GM12878 (cell line): ENCODE results near the gene CWC25. TPM values are rescaled to one million over a fixed set of nuclear protein-coding genes. Genes with fewer than 3 reads are reported as not detected.
A peak's percentile ranks its signal among the peaks of the same experiment; 100 is the strongest.

Source experiments
- ATAC-seq: fragments of 200-7000 bp; cut with Tn5 transposase; 3 replicates; pipeline ENCODE4 v1.9.1; 2020; ENCODE audit warnings: mild to moderate bottlenecking, moderate library complexity
- BruUV-seq: library from RNA; stranded (reverse); fragments of 400-500 nt; replicated peaks from 2 replicates; lab custom pipeline; 2021; lab: Mats Ljungman, UMichigan
- CTCF ChIA-PET: fragments of 300-600 bp; sonication (Branson Sonifier 250); formaldehyde crosslinking; extraction: SDS; loops from one replicate; lab custom pipeline; 2021; ENCODE audit warnings: inconsistent platforms; lab: Yijun Ruan, JAX
- POLR2A ChIA-PET: fragments of 350-600 bp; formaldehyde crosslinking; extraction: SDS; loops from one replicate; lab custom pipeline; 2021; ENCODE audit warnings: inconsistent platforms; lab: Charles Lee
- RAD21 ChIA-PET: fragments of 300-600 bp; sonication (Branson Sonifier 250); formaldehyde crosslinking; loops from one replicate; lab custom pipeline; 2023; ENCODE audit warnings: antibody characterized with exemption; ENCODE audit not compliant: unreplicated experiment; lab: Charles Lee
- SMC1A ChIA-PET: fragments of 300-600 bp; sonication (Branson Sonifier 250); formaldehyde crosslinking; loops from one replicate; lab custom pipeline; 2023; ENCODE audit not compliant: unreplicated experiment, uncharacterized antibody; lab: Charles Lee
- DNase-seq: peaks from one replicate; pipeline ENCODE4 v3.0.0-alpha.2; 2011; ENCODE audit warnings: low read depth, low spot score
- FAIRE-seq: peaks from 3 replicates; lab custom pipeline; 2011; peaks lifted over from hg19 to GRCh38; lab: Jason Lieb, UNC
- H2AFZ ChIP-seq: 2 replicates; pipeline ENCODE4 v1.6.0; 2011; ENCODE audit warnings: low read depth, low read length, control low read depth; ENCODE audit not compliant: control insufficient read depth
- H3K27ac ChIP-seq: 2 replicates; pipeline ENCODE4 v1.5.1; 2011; ENCODE audit warnings: control low read depth; ENCODE audit not compliant: control insufficient read depth, insufficient read depth
- H3K27me3 ChIP-seq, 2 experiments: replicated peaks in 1 of 2; 2 replicates each; pipeline versions ENCODE4 v1.6.0 to v1.6.1; 2011; ENCODE audit warnings: low read length in 1 of 2; ENCODE audit not compliant: control insufficient read depth in 2 of 2, insufficient read depth in 2 of 2
- H3K36me3 ChIP-seq, 2 experiments: 2 replicates each; pipeline ENCODE4 v1.5.1; 2011; ENCODE audit warnings: low read length in 1 of 2; ENCODE audit not compliant: control insufficient read depth in 2 of 2, insufficient read depth in 2 of 2
- H3K4me1 ChIP-seq: 2 replicates; pipeline ENCODE4 v1.6.1; 2011; ENCODE audit warnings: mild to moderate bottlenecking, low read length, moderate library complexity, mixed read lengths; ENCODE audit not compliant: control insufficient read depth, insufficient read depth
- H3K4me2 ChIP-seq: 2 replicates; pipeline ENCODE4 v1.6.0; 2011; ENCODE audit warnings: control low read depth; ENCODE audit not compliant: control insufficient read depth, insufficient read depth
- H3K4me3 ChIP-seq: fragments of 200-600 bp; sonication (generic); 2 replicates; pipeline ENCODE4 v1.5.1; 2016
- H3K79me2 ChIP-seq: 2 replicates; pipeline ENCODE4 v1.6.0; 2011; ENCODE audit warnings: low read length; ENCODE audit not compliant: control insufficient read depth, insufficient read depth
- H3K9ac ChIP-seq: 2 replicates; pipeline ENCODE4 v1.8.0; 2011; ENCODE audit warnings: low read length, control low read depth, mixed read lengths; ENCODE audit not compliant: control insufficient read depth, insufficient read depth
- H3K9me3 ChIP-seq: replicated peaks from 3 replicates; pipeline ENCODE4 v1.5.1; 2011; ENCODE audit warnings: mild to moderate bottlenecking, low read length; ENCODE audit not compliant: control insufficient read depth, insufficient read depth
- H4K20me1 ChIP-seq: 2 replicates; pipeline ENCODE4 v1.6.0; 2011; ENCODE audit not compliant: control insufficient read depth, insufficient read depth
- CHD1 ChIP-seq: IDR thresholded peaks from 2 replicates; pipeline ENCODE4 v1.6.1; 2012; ENCODE audit warnings: low read depth, low read length, improper control_type of control experiment
- IKZF2 ChIP-seq, 2 experiments: fragments of 450-650 bp; IDR thresholded peaks; 2 replicates each; pipeline ENCODE4 v1.6.1; 2017; ENCODE audit warnings: mild to moderate bottlenecking in 2 of 2, moderate library complexity in 2 of 2
- ZBED1 ChIP-seq: IDR thresholded peaks from 2 replicates; pipeline ENCODE4 v1.6.1; 2016; ENCODE audit warnings: borderline replicate concordance
- WGBS: methylation state at CpG from one replicate; pipeline ENCODE4 v1.1.6; 2016; ENCODE audit warnings: low lambda C conversion rate; ENCODE audit not compliant: insufficient replicate concordance, insufficient coverage; ENCODE audit errors: missing lambda C conversion rate; 5-methylcytosine and 5-hydroxymethylcytosine counted together
- in situ Hi-C: fragments of 300-500 bp; cut with MboI; formaldehyde crosslinking; loops from 9 replicates; pipeline ENCODE4 v1.14.3; 2018; ENCODE audit warnings: mixed read lengths
- intact Hi-C: fragments of 100-400 bp; cut with micrococcal nuclease; formaldehyde crosslinking; loops from one replicate; pipeline ENCODE4 v1.14.2; 2022; ENCODE audit not compliant: unreplicated experiment
- polyA plus RNA-seq, 11 experiments: library from polyadenylated mRNA; depleted of rRNA in 4 of 11; unstranded in 6 of 11; stranded (reverse) in 5 of 11; fragments of >200 nt; fragmentation: Nextera tagmentation in 4 of 11; fragmentation: Illumina TruSeq in 1 of 11; extraction: Ambion mirVana in 4 of 11; extraction: Trizol in 1 of 11; gene quantifications; 1 replicate in 1 of 11; 2 replicates in 10 of 11; pipeline versions ENCODE4 v1.2.1 to v1.2.3, GENCODE V29; 2011 to 2016; ENCODE audit warnings: inconsistent platforms in 2 of 11, missing spikeins in 2 of 11, low read depth in 1 of 11
- total RNA-seq, 4 experiments: library from RNA; depleted of rRNA in 3 of 4; stranded (reverse); fragments of >200 nt in 3 of 4; fragmentation: Illumina TruSeq in 1 of 4; extraction: Trizol in 1 of 4; gene quantifications; 2 replicates each; pipeline versions ENCODE4 v1.2.1 to v1.2.3, GENCODE V29; 2013 to 2021
- TF ChIP-seq, protein P1 (sequence below): IDR thresholded peaks from 2 replicates; pipeline ENCODE4 v1.6.1; 2012; ENCODE audit warnings: low read depth, low read length, improper control_type of control experiment
- TF ChIP-seq, protein P2 (sequence below): fragments of 450-650 bp; IDR thresholded peaks from 2 replicates; pipeline ENCODE4 v1.6.1; 2016; ENCODE audit warnings: mild to moderate bottlenecking

Gene CWC25
- total and polyA plus RNA-seq, 10 of the 15 experiments (the other 5 are each of a cell fraction or from before 2014, with no cell fraction given) = 14.7 to 29.7 (median 22.9) TPM

DNA sequence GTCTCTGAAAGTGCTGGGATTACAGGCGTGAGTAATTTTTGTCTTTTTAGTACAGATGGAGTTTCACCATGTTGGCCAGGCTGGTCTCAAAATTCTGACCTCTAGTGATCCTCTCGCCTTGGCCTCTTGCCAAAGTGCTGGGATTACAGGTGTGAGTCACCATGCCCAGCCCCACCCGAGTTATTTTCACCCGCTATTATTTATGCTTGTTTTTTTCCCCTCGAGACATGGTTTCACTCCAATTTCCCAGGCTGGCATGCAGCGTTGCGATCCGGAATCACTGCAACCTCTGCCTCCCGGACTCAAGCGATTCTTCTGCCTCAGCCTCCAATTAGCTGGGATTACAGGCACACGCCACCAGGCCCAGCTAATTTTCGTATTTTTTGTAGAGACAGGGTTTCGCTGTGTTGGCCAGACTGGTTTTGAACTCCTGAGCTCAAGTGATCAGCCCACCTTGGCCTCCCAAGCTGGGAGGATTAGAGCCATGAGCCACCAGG lies 19.2 kb upstream of the CWC25 start (continued):
- TF ChIP-seq, protein P1, sequence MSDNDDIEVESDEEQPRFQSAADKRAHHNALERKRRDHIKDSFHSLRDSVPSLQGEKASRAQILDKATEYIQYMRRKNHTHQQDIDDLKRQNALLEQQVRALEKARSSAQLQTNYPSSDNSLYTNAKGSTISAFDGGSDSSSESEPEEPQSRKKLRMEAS = no peak
- TF ChIP-seq, all 136 proteins: peak for 0

DNA sequence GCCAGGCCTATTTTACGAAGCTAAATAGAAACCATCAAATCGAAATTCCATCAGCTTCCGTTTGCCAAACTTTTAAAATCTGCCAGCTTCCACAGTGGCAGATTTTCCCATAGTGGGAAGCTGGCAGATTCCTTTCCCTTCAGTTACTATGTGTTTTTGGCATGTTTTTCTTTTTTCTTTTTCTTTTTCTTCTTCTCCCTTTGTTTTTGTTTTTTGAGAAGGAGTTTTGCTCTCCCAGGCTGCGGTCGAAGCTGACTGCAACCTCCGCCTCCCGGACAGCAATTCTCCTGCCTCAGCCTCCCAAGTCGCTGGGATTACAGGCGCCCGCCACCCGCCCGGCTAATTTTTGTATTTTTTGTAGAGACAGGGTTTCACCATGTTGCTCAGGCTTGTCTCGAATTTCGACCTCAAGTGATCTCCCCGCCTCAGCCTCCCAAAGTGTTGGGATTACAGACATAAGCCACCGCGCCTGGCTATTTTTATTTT lies 684 bp upstream of the CWC25 start:
- TSS peak; percentile 99 for BruUV-seq
- TF ChIP-seq ZBED1 = no peak
- TF ChIP-seq IKZF2 (IDR thresholded peaks at IDR 0.05) = 0 out of 4 replicates have a peak, but pooled peaks of 1 of the 2 experiments have one; percentile 10
- TF ChIP-seq CHD1 = no peak
- TF ChIP-seq, protein P2, sequence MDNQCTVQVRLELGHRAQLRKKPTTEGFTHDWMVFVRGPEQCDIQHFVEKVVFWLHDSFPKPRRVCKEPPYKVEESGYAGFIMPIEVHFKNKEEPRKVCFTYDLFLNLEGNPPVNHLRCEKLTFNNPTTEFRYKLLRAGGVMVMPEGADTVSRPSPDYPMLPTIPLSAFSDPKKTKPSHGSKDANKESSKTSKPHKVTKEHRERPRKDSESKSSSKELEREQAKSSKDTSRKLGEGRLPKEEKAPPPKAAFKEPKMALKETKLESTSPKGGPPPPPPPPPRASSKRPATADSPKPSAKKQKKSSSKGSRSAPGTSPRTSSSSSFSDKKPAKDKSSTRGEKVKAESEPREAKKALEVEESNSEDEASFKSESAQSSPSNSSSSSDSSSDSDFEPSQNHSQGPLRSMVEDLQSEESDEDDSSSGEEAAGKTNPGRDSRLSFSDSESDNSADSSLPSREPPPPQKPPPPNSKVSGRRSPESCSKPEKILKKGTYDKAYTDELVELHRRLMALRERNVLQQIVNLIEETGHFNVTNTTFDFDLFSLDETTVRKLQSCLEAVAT = peak; percentile 98
- H3K79me2 ChIP-seq = peaks cover 29% of the 10 kb centered on the region
- H3K36me3 ChIP-seq = peaks cover 0 to 4% of the 10 kb centered on the region in 2 experiments; a peak in 3 of 4 replicates
- ATAC-seq (no peak), DNase-seq (no peak), FAIRE-seq (no peak)
- H3K4me3 ChIP-seq = peak overlapping the region; percentile 87
- POLR2A ChIA-PET = interaction anchor here (0.7 to 3.2 kb wide), 6 partner anchors 26 to 116 kb away, joined by 3 to 37 read pairs (median 3); partner anchors contain the start of genes LASP1 and RPL23
- H3K9ac ChIP-seq = peak overlapping the region; percentile 84
- peak overlapping the region; percentile 89 for H3K4me2 ChIP-seq
- intact Hi-C loops = no loop called here
- in situ Hi-C loops = no loop called here
- H4K20me1 ChIP-seq = no peaks in the 10 kb centered on the region
- CTCF ChIA-PET = interaction anchor here (0.9 to 1.4 kb wide), 3 partner anchors 28 to 339 kb away, joined by 3 to 5 read pairs (median 4); partner anchors contain the start of gene RPL23
- H3K4me1 ChIP-seq = peaks cover 6% of the 10 kb centered on the region
- no peaks in the 10 kb centered on the region for H3K9me3 ChIP-seq
- no peaks in the 10 kb centered on the region for H3K27me3 ChIP-seq
- H3K27ac ChIP-seq = peak overlapping the region; percentile 90
- SMC1A ChIA-PET = interaction anchor here (1.2 kb wide), 3 partner anchors 26 to 48 kb away, joined by 3 to 13 read pairs (median 7); partner anchors contain the start of gene RPL23
- RAD21 ChIA-PET = interaction anchor here (0.6 to 1.3 kb wide), 6 partner anchors 21 to 328 kb away, joined by 3 to 8 read pairs (median 4); partner anchors contain the start of gene RPL23
- WGBS = over 99% methylated on average over 17 of the region's 17 CpGs
- H2AFZ ChIP-seq = peak overlapping the region; percentile 83
